GM18520 (cell line): Measurements from ENCODE around the gene SOX15.
A peak's percentile ranks its signal among the peaks of the same experiment; 100 is the strongest.
"Not testable (repeated sequence)": the region's sequence is repeated elsewhere in the genome, so short reads cannot be mapped to it uniquely, and the experiment has no call there.

Source experiments
- ATAC-seq: cut with Tn5 transposase; IDR thresholded peaks from one replicate; pipeline ENCODE4 v1.9.1; 2021; ENCODE audit not compliant: unreplicated experiment

The SOX15 gene

DNA sequence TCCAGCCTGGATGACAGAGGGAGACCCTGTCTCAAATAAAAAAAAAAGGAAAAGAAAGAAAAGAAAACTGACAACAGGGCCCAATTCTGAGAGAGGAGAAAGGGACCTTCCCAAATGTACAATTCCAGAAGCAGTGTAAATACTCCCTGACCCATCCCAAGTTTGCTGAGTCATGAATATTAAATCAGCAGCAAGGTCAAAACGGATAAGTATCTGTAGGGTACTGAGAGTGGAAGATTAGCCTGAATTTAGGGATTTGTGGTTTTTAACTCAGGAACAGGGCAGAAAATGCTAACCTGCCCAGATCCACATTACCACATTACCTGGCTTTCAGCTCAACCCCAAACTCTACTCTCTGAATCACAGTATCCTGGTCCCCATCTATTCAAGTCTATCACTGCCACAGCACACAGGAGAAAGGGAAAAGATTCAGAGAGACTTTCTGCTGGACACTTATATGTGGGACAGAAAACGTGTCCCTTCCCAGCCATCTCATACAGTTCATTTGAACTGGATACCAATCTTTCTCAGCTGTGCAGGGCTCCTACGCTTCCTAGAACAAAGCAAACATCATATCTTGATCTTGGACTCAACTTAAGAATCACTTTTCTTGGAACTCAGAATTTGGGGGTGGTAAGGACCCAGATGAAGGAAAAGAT lies 21.9 kb upstream of the SOX15 start:
- ATAC-seq: no peak

- ATAC-seq: no peak
These were observed 20.7 kb upstream of the SOX15 start for GRCh38 chr17:7610641-7611040.

- ATAC-seq: no peak
These were observed 16.4 kb upstream of the SOX15 start for GRCh38 chr17:7606280-7606679.

GRCh38 chr17:7597561-7597960 lies 7.7 kb upstream of the SOX15 start:
- not testable (repeated sequence) for ATAC-seq

DNA sequence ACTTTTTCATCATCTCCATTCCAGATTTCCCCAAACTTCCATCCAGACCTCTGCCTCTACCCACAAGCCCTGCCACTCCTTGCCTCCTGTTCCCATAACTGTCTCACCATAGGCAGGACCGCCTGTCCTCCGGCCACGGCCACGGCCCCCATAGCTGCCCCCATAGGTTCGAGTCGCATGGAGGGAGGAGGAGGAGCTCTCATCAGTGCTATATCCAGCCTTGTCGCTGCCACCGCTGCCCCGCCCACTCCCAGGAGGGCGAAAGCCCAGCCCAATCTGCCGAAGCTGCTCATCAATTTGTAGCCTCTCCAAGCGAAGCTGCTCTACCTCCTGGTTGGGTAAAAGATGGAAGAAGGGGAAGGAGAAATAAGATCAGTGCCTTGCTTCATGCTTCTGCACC lies 3.4 kb upstream of the SOX15 start:
- no peak for ATAC-seq

GRCh38 chr17:7592422-7593021 lies 2.6 kb upstream of the SOX15 start:
- no peak for ATAC-seq

DNA sequence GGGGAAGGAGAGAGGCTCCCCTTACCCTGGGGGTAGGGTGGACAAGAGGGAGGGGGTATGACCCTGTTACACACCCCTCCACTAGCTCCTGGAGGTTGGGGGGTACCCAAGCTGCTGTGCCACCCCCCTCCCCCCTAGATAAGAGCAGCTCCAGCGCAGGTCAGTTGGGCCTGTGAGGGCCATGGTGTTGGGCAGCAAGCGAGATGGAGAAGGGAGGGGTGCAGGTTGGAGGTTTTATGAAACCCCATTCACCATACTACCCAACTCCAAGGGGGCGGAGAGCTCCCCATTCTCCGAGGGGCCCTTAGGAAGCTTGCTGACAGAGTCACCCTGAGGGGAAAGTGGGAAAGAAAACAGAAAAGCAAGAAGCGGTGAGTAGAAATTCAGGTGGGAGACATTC lies 1.7 kb upstream of the SOX15 start:
- no peak for ATAC-seq

GRCh38 chr17:7590743-7591142 lies 849 bp upstream of the SOX15 start:
- no peak for ATAC-seq

- no peak for ATAC-seq
These were observed 558 bp downstream of the SOX15 start for GRCh38 chr17:7589204-7589868.

DNA sequence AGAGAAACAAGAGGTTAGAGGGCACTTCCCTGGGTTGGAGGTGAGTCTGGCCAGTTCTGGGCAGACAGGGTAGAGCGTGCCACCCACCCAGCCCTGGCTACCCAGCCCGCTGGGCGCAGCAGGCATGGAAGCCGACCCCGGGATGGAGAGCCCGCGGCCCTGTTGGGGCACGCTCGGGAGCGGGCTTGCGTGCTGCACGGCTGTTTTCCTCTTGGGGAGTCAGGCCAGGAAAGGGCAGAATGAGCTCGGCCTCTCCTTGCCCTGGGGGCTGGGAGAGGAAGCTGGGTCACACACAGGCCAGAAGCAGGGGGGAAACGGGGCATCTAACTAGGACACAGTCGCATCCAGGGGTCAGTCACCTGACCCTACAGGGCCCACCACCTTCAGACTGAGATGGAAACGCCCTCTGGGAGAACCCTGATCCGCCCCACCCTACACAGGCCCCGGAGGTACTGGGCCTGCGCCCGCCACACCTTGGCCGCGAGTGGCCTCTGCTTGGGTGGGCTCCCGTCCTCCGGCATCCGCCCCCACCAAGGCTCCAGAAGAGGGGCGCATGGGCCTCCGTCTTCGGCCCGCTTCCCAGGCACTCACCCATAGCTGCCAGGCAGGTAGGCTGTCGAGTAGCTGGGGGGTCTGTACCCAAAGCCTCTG lies 1.2 kb downstream of the SOX15 start:
- ATAC-seq: no peak

GRCh38 chr17:7587420-7588151 lies 2.3 kb downstream of the SOX15 start:
- no peak for ATAC-seq

DNA sequence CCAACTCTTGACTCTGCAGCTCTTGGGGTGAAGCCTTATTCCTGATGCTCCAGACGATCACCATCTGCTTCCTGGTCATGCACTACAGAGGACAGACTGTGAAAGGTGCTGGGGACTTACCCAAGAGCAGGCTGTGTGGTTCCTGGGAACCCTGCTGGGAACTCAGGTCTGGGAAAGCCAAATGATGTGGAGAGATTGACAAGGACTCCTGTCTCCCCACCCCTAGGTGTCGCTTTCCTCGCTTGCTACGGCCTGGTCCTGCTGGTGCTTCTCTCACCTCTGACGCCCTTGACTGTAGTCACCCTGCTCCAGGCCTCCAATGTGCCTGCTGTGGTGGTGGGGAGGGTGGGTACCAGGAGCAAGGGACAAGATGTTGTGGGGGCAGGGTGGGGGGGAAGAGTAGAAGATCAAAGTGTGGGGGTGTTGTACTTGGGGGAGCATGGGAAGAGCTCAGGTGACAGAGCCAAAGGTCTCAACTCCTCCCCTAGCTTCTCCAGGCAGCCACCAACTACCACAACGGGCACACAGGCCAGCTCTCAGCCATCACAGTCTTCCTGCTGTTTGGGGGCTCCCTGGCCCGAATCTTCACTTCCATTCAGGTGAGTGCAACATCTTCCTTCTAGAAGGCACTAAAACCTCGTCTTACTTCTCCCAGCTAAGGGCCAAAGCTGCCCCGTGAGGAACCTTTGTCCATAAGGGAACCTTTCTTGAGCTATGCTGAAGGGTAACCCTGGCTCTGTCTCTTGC lies 3.0 kb downstream of the SOX15 start:
- ATAC-seq: no peak

GRCh38 chr17:7583253-7584109 lies 6.4 kb downstream of the SOX15 start, which contains the start of gene MPDU1:
Gene MPDU1, plus strand, starts transcription at chr17:7583852. Its CDS starts 11 bp downstream, at chr17:7583863.
- ATAC-seq: peak; percentile 61

- no peak for ATAC-seq
These were observed 7.3 kb downstream of the SOX15 start for GRCh38 chr17:7582396-7583252.

DNA sequence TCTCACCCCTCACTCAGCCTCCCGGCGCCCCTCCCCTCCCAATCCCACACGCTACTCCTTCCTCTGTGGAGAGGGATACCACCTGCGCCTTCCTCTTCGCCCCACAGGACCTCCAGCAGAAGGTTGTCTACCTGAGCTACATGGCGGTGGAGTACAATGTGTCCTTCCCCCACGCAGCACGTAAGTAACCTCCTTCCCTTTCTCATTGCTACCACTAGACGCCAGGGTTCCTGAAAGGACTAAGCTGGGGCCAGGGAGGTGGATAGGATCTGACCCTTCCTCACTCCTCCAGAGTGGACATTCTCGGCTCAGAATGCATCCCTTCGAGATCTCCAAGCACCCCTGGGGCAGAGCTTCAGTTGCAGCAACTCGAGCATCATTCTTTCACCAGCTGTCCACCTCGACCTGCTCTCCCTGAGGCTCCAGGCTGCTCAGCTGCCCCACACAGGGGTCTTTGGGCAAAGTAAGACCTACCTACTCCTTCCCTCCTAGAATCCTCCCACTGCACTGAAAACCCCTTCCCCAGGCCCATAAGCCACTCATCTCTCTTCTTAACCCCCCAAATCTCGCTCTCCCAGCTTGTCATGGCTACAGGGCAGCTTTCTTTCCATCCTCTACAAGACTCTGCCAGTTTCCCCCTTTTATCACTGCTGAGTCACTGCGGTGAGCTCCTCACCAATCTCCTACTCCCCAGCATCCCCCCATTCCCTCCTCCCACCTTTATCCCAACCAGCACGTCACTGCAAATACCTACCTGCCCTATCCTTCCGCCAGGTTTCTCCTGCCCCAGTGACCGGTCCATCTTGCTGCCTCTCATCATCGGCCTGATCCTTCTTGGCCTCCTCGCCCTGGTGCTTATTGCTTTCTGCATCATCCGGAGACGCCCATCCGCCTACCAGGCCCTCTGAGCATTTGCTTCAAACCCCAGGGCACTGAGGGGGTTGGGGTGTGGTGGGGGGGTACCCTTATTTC lies 9.0 kb downstream of the SOX15 start:
- no peak for ATAC-seq

DNA sequence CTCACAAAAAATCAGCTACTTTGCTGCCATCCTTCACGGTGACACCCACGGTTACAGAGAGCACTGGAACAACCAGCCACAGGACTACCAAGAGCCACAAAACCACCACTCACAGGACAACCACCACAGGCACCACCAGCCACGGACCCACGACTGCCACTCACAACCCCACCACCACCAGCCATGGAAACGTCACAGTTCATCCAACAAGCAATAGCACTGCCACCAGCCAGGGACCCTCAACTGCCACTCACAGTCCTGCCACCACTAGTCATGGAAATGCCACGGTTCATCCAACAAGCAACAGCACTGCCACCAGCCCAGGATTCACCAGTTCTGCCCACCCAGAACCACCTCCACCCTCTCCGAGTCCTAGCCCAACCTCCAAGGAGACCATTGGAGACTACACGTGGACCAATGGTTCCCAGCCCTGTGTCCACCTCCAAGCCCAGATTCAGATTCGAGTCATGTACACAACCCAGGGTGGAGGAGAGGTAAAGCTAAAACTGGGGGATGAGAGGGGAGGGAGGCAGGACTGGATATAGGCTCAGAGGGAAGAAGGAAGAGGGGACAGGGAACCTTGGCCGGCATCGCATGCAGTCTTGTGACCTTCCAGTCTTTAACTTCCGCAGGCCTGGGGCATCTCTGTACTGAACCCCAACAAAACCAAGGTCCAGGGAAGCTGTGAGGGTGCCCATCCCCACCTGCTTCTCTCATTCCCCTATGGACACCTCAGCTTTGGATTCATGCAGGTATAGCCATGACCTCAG lies 9.9 kb downstream of the SOX15 start:
- no peak for ATAC-seq
